SU-DHL-6 (cell line): ENCODE measurements around the gene INPPL1.

Experiments
- CTCF ChIP-seq: fragments of 200-600 bp; sonication (generic); IDR thresholded peaks from one replicate; pipeline ENCODE4 v1.5.1; 2017; ENCODE audit warnings: antibody characterized with exemption, mild to moderate bottlenecking, low read length, moderate library complexity; ENCODE audit not compliant: insufficient read depth, poor library complexity, severe bottlenecking
- EZH2phosphoT487 ChIP-seq: fragments of 200-600 bp; sonication (generic), shearing (Covaris generic); conservative IDR thresholded peaks from 2 replicates; pipeline ENCODE4 v1.6.1; 2018; ENCODE audit warnings: mild to moderate bottlenecking, antibody characterized with exemption, low read length, moderate library complexity, mixed read lengths

GRCh38 chr11:72179804-72180396 is 44.7 kb upstream of the INPPL1 start:
- TF ChIP-seq CTCF (no peak), EZH2phosphoT487 (no peak)
